NCI-H226 (cell line): ENCODE results near the gene MAD1L1.

Source experiments
- DNase-seq: peaks from one replicate; pipeline ENCODE4 v3.0.0-alpha.2; 2015

The MAD1L1 gene

GRCh38 chr7:2053395-2053794 is 179.3 kb downstream of the MAD1L1 start:
- DNase-seq: no peak

GRCh38 chr7:2052657-2053048 is 180.1 kb downstream of the MAD1L1 start:
- no peak for DNase-seq

GRCh38 chr7:2051707-2052656 is 180.8 kb downstream of the MAD1L1 start:
- no peak for DNase-seq

GRCh38 chr7:2050511-2050866 is 182.3 kb downstream of the MAD1L1 start:
- DNase-seq: no peak

GRCh38 chr7:2049782-2050510 is 182.8 kb downstream of the MAD1L1 start:
- no peak for DNase-seq

- no peak for DNase-seq
Observed at GRCh38 chr7:2049111-2049781, 183.5 kb downstream of the MAD1L1 start.

GRCh38 chr7:2048531-2048930 is 184.2 kb downstream of the MAD1L1 start:
- DNase-seq: no peak

GRCh38 chr7:2048006-2048405 is 184.7 kb downstream of the MAD1L1 start:
- no peak for DNase-seq

GRCh38 chr7:2046581-2047565 is 185.9 kb downstream of the MAD1L1 start:
- no peak for DNase-seq

GRCh38 chr7:2045559-2046405 is 187.0 kb downstream of the MAD1L1 start:
- no peak for DNase-seq

- no peak for DNase-seq
Observed at GRCh38 chr7:2044883-2045471, 187.8 kb downstream of the MAD1L1 start.

- DNase-seq: no peak
Observed at GRCh38 chr7:2044311-2044882, 188.3 kb downstream of the MAD1L1 start.

GRCh38 chr7:2043316-2044039 is 189.3 kb downstream of the MAD1L1 start:
- no peak for DNase-seq

- no peak for DNase-seq
Observed at GRCh38 chr7:2042650-2043049, 190.1 kb downstream of the MAD1L1 start.

- DNase-seq: no peak
Observed at GRCh38 chr7:2041496-2042367, 191.0 kb downstream of the MAD1L1 start.

GRCh38 chr7:2040893-2041270 is 191.9 kb downstream of the MAD1L1 start:
- no peak for DNase-seq

- no peak for DNase-seq
Observed at GRCh38 chr7:2040201-2040892, 192.4 kb downstream of the MAD1L1 start.
